ENCODE results near the gene MLC1.

Gene MLC1

DNA sequence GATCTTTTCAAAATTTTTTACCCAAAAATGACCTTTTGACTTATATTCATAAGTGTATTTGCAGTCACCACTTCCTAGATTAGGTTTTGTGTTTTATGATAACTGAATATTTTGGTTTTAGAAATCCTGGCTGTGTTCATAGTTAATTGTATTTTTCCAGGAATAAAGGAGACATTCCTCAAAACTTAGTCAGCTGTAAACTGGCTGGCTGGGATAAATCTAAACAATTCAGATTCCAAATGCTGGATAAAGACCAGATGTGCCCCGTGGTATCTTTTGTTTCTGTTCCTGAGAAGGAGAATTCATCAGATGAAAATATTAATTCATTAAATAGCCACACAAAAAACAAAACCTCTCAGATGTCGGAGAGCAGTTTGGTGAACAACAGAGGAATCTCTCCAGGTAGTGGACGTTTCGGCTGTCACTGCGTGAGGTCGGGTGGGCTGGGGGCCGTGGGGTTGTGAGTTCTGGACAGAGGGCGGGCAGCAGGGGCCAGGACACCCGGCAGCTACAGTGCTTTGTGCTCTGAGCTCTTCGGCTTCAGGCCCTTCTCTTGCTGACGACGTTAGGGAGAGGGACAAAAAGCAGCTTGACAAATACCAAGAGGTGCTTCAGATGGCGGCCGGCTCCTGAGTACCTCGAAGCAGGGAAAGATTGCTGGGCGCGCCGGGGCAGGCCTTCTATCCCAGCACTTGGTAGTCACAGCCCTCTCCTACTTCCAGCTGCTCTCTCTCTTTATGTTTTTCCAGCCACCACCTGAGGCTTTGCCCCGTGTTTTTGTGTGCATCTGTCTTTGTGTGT lies 29.2 kb upstream of the MLC1 start:
- H3K36me3 Mint-ChIP-seq = no peaks in the 10 kb centered on the region
- peaks cover 14% of the 10 kb centered on the region for H3K27me3 Mint-ChIP-seq
- no peak overlapping the region for H3K4me3 Mint-ChIP-seq
- ATAC-seq (ENCODE audit: low read depth) = no peak
- peaks cover 4% of the 10 kb centered on the region for H3K4me1 Mint-ChIP-seq
- DNase-seq (ENCODE audit: low spot score in 2 of 2) = no peak
- no peak overlapping the region for H3K27ac Mint-ChIP-seq
- no peaks in the 10 kb centered on the region for H3K9me3 Mint-ChIP-seq

DNA sequence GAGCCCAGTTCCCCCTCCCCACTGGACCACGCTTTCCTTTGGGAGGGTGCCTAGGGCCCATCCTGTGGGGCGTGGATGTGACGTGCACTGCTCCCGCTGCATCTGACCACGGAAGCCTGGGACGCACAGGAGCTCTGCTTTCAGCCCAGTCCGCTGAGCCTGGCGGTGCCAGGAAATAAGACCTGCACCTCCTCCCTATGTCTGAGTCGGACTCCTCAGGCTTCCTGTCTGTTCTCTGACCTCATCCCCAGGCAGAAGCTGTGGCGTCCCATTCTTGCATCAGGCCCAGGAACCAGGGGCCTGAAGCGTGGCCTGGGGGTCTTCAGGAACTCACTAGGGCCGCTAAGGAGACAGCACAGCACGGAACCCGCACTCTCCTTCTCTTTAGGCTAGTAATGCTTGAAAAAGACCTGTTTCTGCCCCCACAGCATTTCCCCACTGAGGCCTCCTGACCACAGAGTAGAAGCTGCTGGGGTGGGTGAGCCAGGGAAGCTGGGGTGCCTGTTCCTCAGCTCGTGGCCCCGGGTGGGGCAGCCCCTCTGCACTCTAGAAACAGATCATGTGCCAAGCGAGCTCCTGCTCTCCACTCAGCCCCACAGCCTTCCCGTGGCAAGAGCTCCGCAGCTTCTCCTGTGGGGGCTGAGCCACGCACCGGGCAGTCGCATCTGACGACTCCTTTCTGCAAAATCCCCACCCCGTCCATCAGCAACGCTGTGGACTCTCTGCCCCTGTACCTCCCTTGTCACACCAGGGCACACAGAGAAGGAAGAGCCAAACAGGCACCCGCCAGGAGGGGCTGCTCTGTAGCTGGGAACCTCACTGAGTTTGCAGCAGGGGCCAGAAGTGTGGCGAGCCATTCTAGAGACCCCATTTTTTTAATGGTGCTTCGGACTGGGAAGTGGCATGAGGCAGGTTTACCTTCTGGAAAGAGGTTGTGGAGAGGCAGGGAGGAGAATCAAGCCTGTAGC lies 27.2 kb upstream of the MLC1 start:
- Mint-ChIP-seq H3K27me3 (peaks cover 7% of the 10 kb centered on the region), H3K36me3 (no peaks in the 10 kb centered on the region), H3K4me3 (no peak overlapping the region), H3K4me1 (peaks cover 4% of the 10 kb centered on the region), H3K9me3 (no peaks in the 10 kb centered on the region), H3K27ac (no peak overlapping the region)
- ATAC-seq (ENCODE audit: low read depth) (no peak), DNase-seq (ENCODE audit: low spot score in 2 of 2) (no peak)

GRCh38 chr22:50111056-50111455 lies 25.8 kb upstream of the MLC1 start:
- ATAC-seq (ENCODE audit: low read depth) = no peak
- no peaks in the 10 kb centered on the region for H3K9me3 Mint-ChIP-seq
- DNase-seq (ENCODE audit: low spot score in 2 of 2) = no peak
- H3K36me3 Mint-ChIP-seq = no peaks in the 10 kb centered on the region
- no peak overlapping the region for H3K27ac Mint-ChIP-seq
- H3K27me3 Mint-ChIP-seq = peaks cover 7% of the 10 kb centered on the region
- H3K4me3 Mint-ChIP-seq = no peak overlapping the region
- peaks cover 4% of the 10 kb centered on the region for H3K4me1 Mint-ChIP-seq

- no peaks in the 10 kb centered on the region for H3K36me3 Mint-ChIP-seq
- peaks cover 7% of the 10 kb centered on the region for H3K27me3 Mint-ChIP-seq
- no peak overlapping the region for H3K4me3 Mint-ChIP-seq
- H3K27ac Mint-ChIP-seq = no peak overlapping the region
- peaks cover 8% of the 10 kb centered on the region for H3K4me1 Mint-ChIP-seq
- H3K9me3 Mint-ChIP-seq = no peaks in the 10 kb centered on the region
- no peak for DNase-seq (ENCODE audit: low spot score in 2 of 2)
- ATAC-seq (ENCODE audit: low read depth) = no peak
Measured at GRCh38 chr22:50107529-50107928, 22.3 kb upstream of the MLC1 start.

DNA sequence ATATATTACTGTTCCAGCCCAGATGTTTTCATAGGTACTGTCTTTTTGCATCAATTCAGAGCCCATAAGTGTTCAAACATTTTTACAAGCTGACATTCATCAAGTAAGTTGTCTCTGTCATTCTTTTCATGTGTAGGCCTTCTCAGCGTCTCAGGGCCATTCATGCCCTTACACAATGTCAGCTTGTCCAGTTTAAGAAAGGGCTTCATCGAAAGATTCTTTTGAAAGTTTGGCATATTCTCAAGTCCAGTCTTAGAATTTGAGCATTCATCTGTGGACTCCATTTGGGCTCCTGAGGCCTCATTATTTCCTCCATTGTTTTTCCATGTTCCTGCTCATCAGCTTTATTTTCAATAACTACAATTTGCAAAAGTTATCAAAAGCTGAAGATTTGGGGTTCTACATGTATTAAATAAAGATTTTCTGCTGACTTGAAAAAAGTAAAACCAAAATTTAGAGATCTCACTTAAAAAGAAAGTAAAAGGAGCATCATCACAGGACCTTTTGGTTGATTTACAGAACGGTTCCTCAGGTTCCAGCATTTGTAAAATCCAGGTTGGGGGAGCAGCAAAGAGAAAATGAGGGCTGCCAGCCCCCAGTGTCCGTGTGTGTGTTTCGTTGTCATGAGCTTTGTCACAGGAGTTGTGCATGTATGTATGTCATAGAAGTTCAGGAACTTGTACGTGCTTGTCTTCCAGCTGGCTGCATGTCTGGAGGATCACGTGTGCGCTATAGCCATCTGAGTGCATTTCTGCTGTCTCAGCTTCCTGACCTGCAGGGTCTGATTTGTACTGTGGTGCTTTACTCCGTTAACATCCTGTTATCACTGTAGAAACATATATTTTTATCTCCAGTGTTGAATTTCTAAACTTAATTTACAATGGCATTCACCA lies 20.2 kb upstream of the MLC1 start:
- DNase-seq (ENCODE audit: low spot score in 2 of 2) = no peak
- peak; percentile 49 for ATAC-seq (ENCODE audit: low read depth)
- Mint-ChIP-seq H3K4me3 (no peak overlapping the region), H3K4me1 (peaks cover 13% of the 10 kb centered on the region), H3K27ac (no peak overlapping the region), H3K27me3 (peaks cover 8% of the 10 kb centered on the region), H3K36me3 (no peaks in the 10 kb centered on the region), H3K9me3 (no peaks in the 10 kb centered on the region)

GRCh38 chr22:50104141-50104544 lies 18.9 kb upstream of the MLC1 start:
- DNase-seq (ENCODE audit: low spot score in 2 of 2) (no peak), ATAC-seq (ENCODE audit: low read depth) (no peak)
- Mint-ChIP-seq H3K4me1 (peaks cover 13% of the 10 kb centered on the region), H3K9me3 (no peaks in the 10 kb centered on the region), H3K27me3 (peaks cover 10% of the 10 kb centered on the region), H3K4me3 (no peak overlapping the region), H3K27ac (no peak overlapping the region), H3K36me3 (no peaks in the 10 kb centered on the region)

- Mint-ChIP-seq H3K27me3 (peaks cover 12% of the 10 kb centered on the region), H3K9me3 (no peaks in the 10 kb centered on the region), H3K27ac (no peak overlapping the region), H3K4me1 (peaks cover 13% of the 10 kb centered on the region), H3K4me3 (no peak overlapping the region), H3K36me3 (no peaks in the 10 kb centered on the region)
- no peak for DNase-seq (ENCODE audit: low spot score in 2 of 2)
- peak; percentile 79 for ATAC-seq (ENCODE audit: low read depth)
Measured at GRCh38 chr22:50102946-50103345, 17.7 kb upstream of the MLC1 start.

- H3K27ac Mint-ChIP-seq = no peak overlapping the region
- ATAC-seq (ENCODE audit: low read depth) (peak; percentile 52), DNase-seq (ENCODE audit: low spot score in 2 of 2) (no peak)
- H3K9me3 Mint-ChIP-seq = no peaks in the 10 kb centered on the region
- peaks cover 13% of the 10 kb centered on the region for H3K4me1 Mint-ChIP-seq
- no peaks in the 10 kb centered on the region for H3K36me3 Mint-ChIP-seq
- H3K27me3 Mint-ChIP-seq = peaks cover 12% of the 10 kb centered on the region
- no peak overlapping the region for H3K4me3 Mint-ChIP-seq
Measured at GRCh38 chr22:50101870-50102565, 16.8 kb upstream of the MLC1 start.

DNA sequence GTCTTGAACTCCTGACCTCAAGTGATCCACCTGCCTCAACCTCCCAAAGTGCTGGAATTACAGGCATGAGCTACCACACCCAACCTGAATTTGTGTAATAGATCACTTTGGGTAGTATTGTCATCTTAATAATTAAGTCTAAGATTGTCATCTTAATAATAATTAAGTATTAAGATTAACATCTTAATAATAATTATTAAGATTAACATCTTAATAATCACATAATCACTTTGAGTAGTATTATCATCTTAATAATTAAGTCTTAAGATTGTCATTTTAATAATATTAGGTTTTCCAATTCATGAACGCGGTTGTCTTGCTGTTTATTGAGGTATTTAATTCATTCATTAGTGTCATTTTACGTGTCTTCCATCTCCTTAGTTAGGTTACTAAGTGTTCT lies 12.8 kb upstream of the MLC1 start:
- no peak for DNase-seq (ENCODE audit: low spot score in 2 of 2)
- Mint-ChIP-seq H3K9me3 (no peaks in the 10 kb centered on the region), H3K4me1 (peaks cover 9% of the 10 kb centered on the region), H3K4me3 (no peak overlapping the region), H3K36me3 (no peaks in the 10 kb centered on the region), H3K27ac (no peak overlapping the region), H3K27me3 (peaks cover 18% of the 10 kb centered on the region)
- no peak for ATAC-seq (ENCODE audit: low read depth)

DNA sequence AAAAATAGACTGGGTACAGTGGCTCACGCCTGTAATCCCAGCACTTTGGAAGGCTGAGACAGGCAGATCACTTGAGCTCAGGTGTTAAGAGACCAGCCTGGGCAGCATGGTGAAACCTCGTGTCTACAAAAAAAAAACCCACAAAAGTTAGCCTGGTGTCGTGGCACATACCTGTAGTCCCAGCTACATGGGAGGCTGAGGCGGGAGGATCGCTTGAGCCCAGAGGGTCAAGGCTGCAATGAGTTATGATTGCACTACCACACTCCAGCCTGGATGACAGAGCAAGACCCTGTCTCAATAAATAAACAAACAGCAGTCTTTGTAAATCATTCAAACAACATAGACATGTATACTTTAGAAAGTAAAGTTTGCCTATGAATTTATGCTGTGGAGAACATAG lies 7.1 kb upstream of the MLC1 start:
- ATAC-seq (ENCODE audit: low read depth) (no peak), DNase-seq (ENCODE audit: low spot score in 2 of 2) (no peak)
- Mint-ChIP-seq H3K27me3 (peaks cover 6% of the 10 kb centered on the region), H3K36me3 (peaks cover under 1% of the 10 kb centered on the region), H3K4me1 (no peaks in the 10 kb centered on the region), H3K4me3 (no peak overlapping the region), H3K27ac (no peak overlapping the region), H3K9me3 (peaks cover 3% of the 10 kb centered on the region)

DNA sequence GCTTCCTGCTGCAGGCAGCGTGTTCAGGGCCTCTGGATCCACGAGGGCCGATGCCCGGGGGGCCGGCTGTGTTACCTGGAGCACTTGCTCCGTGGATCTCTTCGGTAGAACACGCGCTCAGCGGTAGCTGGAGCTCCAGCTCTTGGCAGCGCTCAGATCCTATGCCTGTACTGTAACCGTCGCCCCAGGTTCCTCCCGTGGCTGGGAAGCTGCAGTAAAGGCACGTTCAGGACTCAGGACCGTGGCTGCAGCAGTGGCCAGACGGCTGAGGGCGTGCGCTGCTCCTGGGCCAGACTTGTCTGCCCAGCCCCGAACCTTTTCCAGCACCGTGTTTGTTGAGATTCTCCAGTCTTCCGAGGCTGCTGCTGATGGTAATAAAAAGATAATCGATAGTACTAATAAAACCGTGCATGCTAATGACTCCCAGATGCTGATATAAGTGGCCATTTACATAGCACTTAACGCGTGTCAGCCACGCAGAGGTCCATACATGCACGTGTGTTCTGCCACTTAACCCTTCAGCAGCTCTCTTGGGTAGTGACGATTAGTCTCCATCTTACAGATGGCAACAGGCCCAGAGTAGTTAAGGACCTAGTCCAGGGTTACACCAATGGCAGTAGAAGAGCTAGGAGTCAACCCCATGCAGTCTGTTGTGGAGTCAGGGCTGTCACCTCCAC lies 6.0 kb upstream of the MLC1 start:
- no peak overlapping the region for H3K4me3 Mint-ChIP-seq
- H3K27ac Mint-ChIP-seq = no peak overlapping the region
- ATAC-seq (ENCODE audit: low read depth) = no peak
- H3K36me3 Mint-ChIP-seq = peaks cover 6% of the 10 kb centered on the region
- DNase-seq (ENCODE audit: low spot score in 2 of 2) = no peak
- peaks cover 10% of the 10 kb centered on the region for H3K9me3 Mint-ChIP-seq
- H3K27me3 Mint-ChIP-seq = peaks cover 7% of the 10 kb centered on the region
- no peaks in the 10 kb centered on the region for H3K4me1 Mint-ChIP-seq

DNA sequence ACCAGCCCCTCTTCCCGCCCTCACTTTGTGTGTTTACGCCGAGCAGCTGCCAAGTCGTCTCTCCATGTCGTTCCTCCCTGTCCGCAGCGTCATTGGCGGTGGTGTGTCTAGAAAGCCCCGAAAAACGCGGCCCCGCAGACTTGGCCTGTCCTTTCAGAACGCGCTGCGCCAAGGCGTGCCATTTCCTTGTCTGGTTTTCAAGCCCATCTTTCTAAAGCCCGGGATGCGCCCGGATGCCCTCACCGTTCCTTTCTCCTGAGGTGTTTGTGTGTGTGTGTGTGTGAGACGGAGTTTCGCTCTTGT lies 5.1 kb upstream of the MLC1 start:
- no peak for DNase-seq (ENCODE audit: low spot score in 2 of 2)
- no peak for ATAC-seq (ENCODE audit: low read depth)
- Mint-ChIP-seq H3K27me3 (peaks cover 6% of the 10 kb centered on the region), H3K36me3 (peaks cover 6% of the 10 kb centered on the region), H3K27ac (no peak overlapping the region), H3K4me3 (no peak overlapping the region), H3K4me1 (peaks cover 1% of the 10 kb centered on the region), H3K9me3 (peaks cover 10% of the 10 kb centered on the region)

Measured in memory B cell (primary cell).